HepG2 (cell line): ENCODE measurements around the gene EGLN2. TPM values are rescaled to one million over a fixed set of nuclear protein-coding genes. Genes with fewer than 3 reads are reported as not detected.
A peak's percentile ranks its signal among the peaks of the same experiment; 100 is the strongest.

Experiments used
- AHDC1 ChIP-seq: sonication (generic); formaldehyde crosslinking; IDR thresholded peaks from 2 replicates; pipeline ENCODE4 v1.5.1; 2020; ENCODE audit warnings: mild to moderate bottlenecking, missing genetic modification reagents, borderline replicate concordance
- AKAP8 ChIP-seq: sonication (generic); formaldehyde crosslinking; IDR thresholded peaks from 2 replicates; pipeline ENCODE4 v1.5.1; 2020; ENCODE audit warnings: mild to moderate bottlenecking, missing genetic modification reagents
- FOXJ3 ChIP-seq: sonication (generic); formaldehyde crosslinking; IDR thresholded peaks from 2 replicates; pipeline ENCODE4 v1.4.0; 2020; ENCODE audit warnings: missing genetic modification reagents, mild to moderate bottlenecking, borderline replicate concordance
- GATAD1 ChIP-seq: IDR thresholded peaks from 2 replicates; pipeline ENCODE4 v1.6.1; 2016; ENCODE audit warnings: missing genetic modification reagents, missing compliant biosample characterization
- HDAC6 ChIP-seq: fragments of 200-600 bp; sonication (generic); IDR thresholded peaks from 2 replicates; pipeline ENCODE4 v1.7.0; 2017; ENCODE audit warnings: mild to moderate bottlenecking, antibody characterized with exemption, low read length, low read depth
- HIC2 ChIP-seq: sonication (generic); formaldehyde crosslinking; IDR thresholded peaks from 2 replicates; pipeline ENCODE4 v1.9.0; 2022; ENCODE audit warnings: low read depth, missing genetic modification reagents
- HNF1B ChIP-seq: sonication (generic); formaldehyde crosslinking; IDR thresholded peaks from 2 replicates; pipeline ENCODE4 v1.5.1; 2020; ENCODE audit warnings: mild to moderate bottlenecking, moderate library complexity, missing genetic modification reagents
- LCORL ChIP-seq, 2 experiments: fragments of 450-650 bp in 1 of 2; sonication (generic) in 1 of 2; formaldehyde crosslinking in 1 of 2; IDR thresholded peaks; 2 replicates each; pipeline versions ENCODE4 v1.5.0 to v1.6.1; 2017 to 2020; ENCODE audit warnings: antibody characterized with exemption in 1 of 2, missing genetic modification reagents in 1 of 2
- MED1 ChIP-seq: sonication (generic); formaldehyde crosslinking; IDR thresholded peaks from 2 replicates; pipeline ENCODE4 v1.4.0; 2020; ENCODE audit warnings: missing genetic modification reagents
- NFYB ChIP-seq: sonication (generic); formaldehyde crosslinking; IDR thresholded peaks from 2 replicates; pipeline ENCODE4 v1.4.0; 2020; ENCODE audit warnings: missing genetic modification reagents
- STAT5B ChIP-seq: sonication (generic); formaldehyde crosslinking; IDR thresholded peaks from 2 replicates; pipeline ENCODE4 v1.4.0; 2020; ENCODE audit warnings: missing genetic modification reagents
- TFDP2 ChIP-seq: sonication (generic); formaldehyde crosslinking; IDR thresholded peaks from 2 replicates; pipeline ENCODE4 v1.4.0; 2020; ENCODE audit warnings: missing genetic modification reagents
- USF2 ChIP-seq, 2 experiments: sonication (generic) in 1 of 2; formaldehyde crosslinking in 1 of 2; IDR thresholded peaks; 2 replicates each; pipeline versions ENCODE4 v1.5.1 to v1.6.1; 2011 to 2020; ENCODE audit warnings: borderline replicate concordance in 1 of 2, low read depth in 1 of 2, low read length in 1 of 2, mild to moderate bottlenecking in 1 of 2, missing genetic modification reagents in 1 of 2, moderate library complexity in 1 of 2
- ZNF746 ChIP-seq: sonication (generic); formaldehyde crosslinking; IDR thresholded peaks from 2 replicates; pipeline ENCODE4 v1.8.0; 2022; ENCODE audit warnings: mild to moderate bottlenecking, missing genetic modification reagents
- ZNF841 ChIP-seq: sonication (generic); formaldehyde crosslinking; IDR thresholded peaks from 2 replicates; pipeline ENCODE4 v1.8.1; 2023; ENCODE audit warnings: missing genetic modification reagents, borderline replicate concordance
- polyA plus RNA-seq, 8 experiments: library from polyadenylated mRNA; depleted of rRNA in 3 of 8; stranded (reverse) in 7 of 8; unstranded in 1 of 8; fragments of >200 nt; fragmentation: Illumina TruSeq in 4 of 8; extraction: Trizol in 4 of 8; gene quantifications; 2 replicates each; pipeline versions ENCODE4 v1.2.1 to v1.2.3, GENCODE V29; 2011 to 2016; ENCODE audit warnings: low read depth in 4 of 8, missing spikeins in 1 of 8, mixed read lengths in 1 of 8; ENCODE audit not compliant: insufficient read depth in 1 of 8
- total RNA-seq, 5 experiments: library from RNA; depleted of rRNA; stranded (reverse); fragments of >200 nt; fragmentation: Illumina TruSeq; extraction: Trizol; gene quantifications; 2 replicates each; pipeline ENCODE4 v1.2.3, GENCODE V29; 2016; ENCODE audit warnings: low read depth in 1 of 5

The EGLN2 gene
- total and polyA plus RNA-seq, 2 of the 13 experiments (the other 11 are each of a cell fraction or from before 2014, with no cell fraction given), result 16.5 to 40.8 TPM

GRCh38 chr19:40750874-40751537 lies 48.0 kb upstream of the EGLN2 start, which contains the start of gene SNRPA (continued):
- 0 out of 2 replicates have a peak, but pooled peaks have one; percentile 39 for TF ChIP-seq HNF1B (CRISPR knock-in tag)
- no peak for TF ChIP-seq ZNF841 (CRISPR knock-in tag)
- TF ChIP-seq AKAP8 (CRISPR knock-in tag), result no peak
- TF ChIP-seq MED1 (CRISPR knock-in tag), result peak; percentile 46; the same call in 1 of the 2 replicates
- TF ChIP-seq ZNF746 (CRISPR knock-in tag), result 0 out of 2 replicates have a peak, but pooled peaks have one; percentile 10
- no peak for TF ChIP-seq HIC2
- peak; percentile 72 for TF ChIP-seq GATAD1
- no peak; the same call in 1 of the 2 replicates for TF ChIP-seq TFDP2 (CRISPR knock-in tag)
- TF ChIP-seq USF2 (IDR thresholded peaks at IDR 0.05; ENCODE audit: low read depth, low read length), result no peak
- no peak; the same call in 1 of the 2 replicates for TF ChIP-seq USF2 (CRISPR knock-in tag; IDR thresholded peaks at IDR 0.05; ENCODE audit: borderline replicate concordance)
- TF ChIP-seq AHDC1 (CRISPR knock-in tag), result no peak
- TF ChIP-seq HDAC6, result no peak
- TF ChIP-seq FOXJ3 (CRISPR knock-in tag), result peak; percentile 24; the same call in 1 of the 2 replicates
- TF ChIP-seq LCORL (IDR thresholded peaks at IDR 0.05), result no peak
- TF ChIP-seq LCORL (CRISPR knock-in tag; IDR thresholded peaks at IDR 0.05), result 0 out of 2 replicates have a peak, but pooled peaks have one; percentile 3
- TF ChIP-seq STAT5B (CRISPR knock-in tag), result no peak
- TF ChIP-seq NFYB (CRISPR knock-in tag), result peak; percentile 65
